AG04450 (cell line): Measurements from ENCODE around the gene RPE65. TPM values are rescaled to one million over a fixed set of nuclear protein-coding genes. Genes with fewer than 3 reads are reported as not detected.
A peak's percentile ranks its signal among the peaks of the same experiment; 100 is the strongest.

Source experiments
- CTCF ChIA-PET: fragments of 300-600, 350-600 bp; formaldehyde crosslinking; extraction: SDS; loops from one replicate; lab custom pipeline; 2022; ENCODE audit warnings: antibody characterized with exemption, inconsistent platforms; lab: Charles Lee
- POLR2A ChIA-PET: fragments of 350-600 bp; formaldehyde crosslinking; extraction: SDS; loops from one replicate; lab custom pipeline; 2021; ENCODE audit warnings: antibody characterized with exemption, inconsistent platforms; lab: Yijun Ruan, JAX
- DNase-seq: peaks from one replicate; pipeline ENCODE4 v3.0.0-alpha.2; 2011; ENCODE audit warnings: low read depth, low spot score
- H3K27ac ChIP-seq: one replicate; pipeline ENCODE4 v1.5.1; 2012; ENCODE audit warnings: low read depth, low read length, control low read depth
- H3K27me3 ChIP-seq: one replicate; pipeline ENCODE4 v1.6.0; 2012; ENCODE audit warnings: low read length; ENCODE audit not compliant: control insufficient read depth, insufficient read depth
- H3K4me3 ChIP-seq: 2 replicates; pipeline ENCODE4 v1.5.1; 2011; ENCODE audit warnings: mild to moderate bottlenecking, low read depth, low read length, control low read depth
- H3K9me3 ChIP-seq: 2 replicates; pipeline ENCODE4 v1.5.1; 2012; ENCODE audit warnings: low read length; ENCODE audit not compliant: control insufficient read depth, insufficient read depth
- CTCF ChIP-seq: IDR thresholded peaks from 2 replicates; pipeline ENCODE4 v1.5.1; 2011; ENCODE audit warnings: low read depth, low read length, control low read depth, inconsistent platforms
- polyA plus RNA-seq: library from polyadenylated mRNA; depleted of rRNA; stranded (reverse); fragments of >200 nt; gene quantifications from 2 replicates; pipeline ENCODE4 v1.2.3, GENCODE V29; 2011

Gene RPE65
- polyA plus RNA-seq, 1 experiment = not detected

GRCh38 chr1:68473060-68473459, 23.3 kb upstream of the RPE65 start:
- ChIA-PET POLR2A (no interaction called here), CTCF (interaction anchor here (0.9 to 4.8 kb wide), 3 partner anchors 30 to 1265 kb away, joined by 3 to 48 read pairs (median 11); no protein-coding TSS in a partner anchor)

GRCh38 chr1:68470388-68470970, 20.7 kb upstream of the RPE65 start:
- H3K4me3 ChIP-seq = no peak overlapping the region
- no peak overlapping the region for H3K27ac ChIP-seq
- CTCF ChIA-PET = interaction anchor here (0.7 to 4.8 kb wide), 24 partner anchors 9 to 1672 kb away, joined by 3 to 48 read pairs (median 5); no protein-coding TSS in a partner anchor
- no peaks in the 10 kb centered on the region for H3K27me3 ChIP-seq
- POLR2A ChIA-PET = no interaction called here
- no peaks in the 10 kb centered on the region for H3K9me3 ChIP-seq
- TF ChIP-seq CTCF = peak; percentile 82
- DNase-seq = no peak

More at GRCh38 chr1:68473060-68473459, 23.3 kb upstream of the RPE65 start:
- no peak for TF ChIP-seq CTCF
- Histone ChIP-seq H3K27me3 (no peaks in the 10 kb centered on the region), H3K9me3 (no peaks in the 10 kb centered on the region), H3K27ac (no peak overlapping the region), H3K4me3 (no peak overlapping the region)
- no peak for DNase-seq

GRCh38 chr1:68464891-68465290, 15.1 kb upstream of the RPE65 start:
- Histone ChIP-seq H3K27ac (no peak overlapping the region), H3K4me3 (no peak overlapping the region), H3K9me3 (no peaks in the 10 kb centered on the region), H3K27me3 (no peaks in the 10 kb centered on the region)
- ChIA-PET POLR2A (no interaction called here), CTCF (no interaction called here)
- no peak for TF ChIP-seq CTCF
- DNase-seq = no peak

- Histone ChIP-seq H3K27me3 (no peaks in the 10 kb centered on the region), H3K4me3 (no peak overlapping the region), H3K9me3 (no peaks in the 10 kb centered on the region), H3K27ac (no peak overlapping the region)
- DNase-seq = no peak
- no peak for TF ChIP-seq CTCF
- ChIA-PET POLR2A (no interaction called here), CTCF (interaction anchor here (1.7 to 5.4 kb wide), 3 partner anchors 10 to 341 kb away, joined by 5 to 24 read pairs (median 12); no protein-coding TSS in a partner anchor)
These were observed 11.2 kb upstream of the RPE65 start for GRCh38 chr1:68460935-68461334.

- Histone ChIP-seq H3K4me3 (no peak overlapping the region), H3K9me3 (no peaks in the 10 kb centered on the region), H3K27me3 (no peaks in the 10 kb centered on the region), H3K27ac (no peak overlapping the region)
- TF ChIP-seq CTCF = no peak
- CTCF ChIA-PET = interaction anchor here (5.4 to 9.6 kb wide), 2 partner anchors 11 to 16 kb away, joined by 24 to 94 read pairs; no protein-coding TSS in a partner anchor
- DNase-seq = no peak
- POLR2A ChIA-PET = no interaction called here
These were observed 10.0 kb upstream of the RPE65 start for GRCh38 chr1:68459796-68460195.
